GM21423 (cell line): ENCODE measurements around the gene CPNE9.
A peak's percentile ranks its signal among the peaks of the same experiment; 100 is the strongest.

ENCODE experiments used
- ATAC-seq: cut with Tn5 transposase; IDR thresholded peaks from one replicate; pipeline ENCODE4 v1.9.1; 2021; ENCODE audit warnings: mild to moderate bottlenecking, moderate library complexity; ENCODE audit not compliant: unreplicated experiment

CPNE9 gene

GRCh38 chr3:9743548-9743947, 39.9 kb downstream of the CPNE9 start:
- no peak for ATAC-seq

GRCh38 chr3:9744162-9744561, 40.5 kb downstream of the CPNE9 start:
- no peak for ATAC-seq

- no peak for ATAC-seq
These were observed 41.9 kb downstream of the CPNE9 start for GRCh38 chr3:9745521-9745920.

DNA sequence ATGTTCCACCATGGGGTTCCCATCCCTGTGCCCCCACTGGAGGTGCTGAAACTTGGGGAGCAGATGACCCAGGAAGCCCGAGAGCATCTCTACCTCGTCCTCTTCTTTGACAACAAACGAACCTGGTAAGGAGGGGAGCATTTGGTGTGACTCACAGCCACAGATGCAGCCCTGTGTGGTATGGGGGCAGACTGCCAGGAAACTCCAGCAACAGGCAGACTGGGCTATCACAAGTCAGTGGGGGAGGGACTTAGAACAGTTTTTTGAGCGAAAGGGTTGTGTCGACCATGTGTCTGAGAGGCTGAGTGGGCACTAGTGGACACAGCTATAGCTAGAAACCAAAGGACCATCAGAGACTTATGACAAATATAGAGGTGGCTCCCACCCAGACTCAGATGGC, 42.7 kb downstream of the CPNE9 start:
- ATAC-seq = no peak

GRCh38 chr3:9747267-9747666, 43.6 kb downstream of the CPNE9 start:
- no peak for ATAC-seq

DNA sequence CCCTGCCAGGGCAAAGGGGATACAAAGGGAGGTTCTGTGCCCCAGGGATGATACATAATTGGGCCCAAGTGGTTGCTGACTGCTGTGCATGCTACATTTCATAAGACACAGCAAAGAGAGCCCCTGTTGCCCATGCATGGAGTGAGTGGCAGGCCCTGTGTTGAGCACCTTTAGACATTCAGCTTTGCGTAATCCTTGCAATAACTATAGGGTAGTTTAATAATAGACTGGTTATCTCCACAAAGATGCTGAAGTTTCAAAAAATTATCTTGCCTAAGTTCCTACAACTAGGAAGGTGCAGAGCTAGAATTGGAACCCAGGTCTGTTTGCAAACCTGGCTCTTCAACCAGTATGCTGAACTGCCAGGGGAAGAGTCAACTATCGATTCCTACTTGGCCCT, 44.4 kb downstream of the CPNE9 start:
- no peak for ATAC-seq

GRCh38 chr3:9749296-9749644, 45.6 kb downstream of the CPNE9 start:
- no peak for ATAC-seq

DNA sequence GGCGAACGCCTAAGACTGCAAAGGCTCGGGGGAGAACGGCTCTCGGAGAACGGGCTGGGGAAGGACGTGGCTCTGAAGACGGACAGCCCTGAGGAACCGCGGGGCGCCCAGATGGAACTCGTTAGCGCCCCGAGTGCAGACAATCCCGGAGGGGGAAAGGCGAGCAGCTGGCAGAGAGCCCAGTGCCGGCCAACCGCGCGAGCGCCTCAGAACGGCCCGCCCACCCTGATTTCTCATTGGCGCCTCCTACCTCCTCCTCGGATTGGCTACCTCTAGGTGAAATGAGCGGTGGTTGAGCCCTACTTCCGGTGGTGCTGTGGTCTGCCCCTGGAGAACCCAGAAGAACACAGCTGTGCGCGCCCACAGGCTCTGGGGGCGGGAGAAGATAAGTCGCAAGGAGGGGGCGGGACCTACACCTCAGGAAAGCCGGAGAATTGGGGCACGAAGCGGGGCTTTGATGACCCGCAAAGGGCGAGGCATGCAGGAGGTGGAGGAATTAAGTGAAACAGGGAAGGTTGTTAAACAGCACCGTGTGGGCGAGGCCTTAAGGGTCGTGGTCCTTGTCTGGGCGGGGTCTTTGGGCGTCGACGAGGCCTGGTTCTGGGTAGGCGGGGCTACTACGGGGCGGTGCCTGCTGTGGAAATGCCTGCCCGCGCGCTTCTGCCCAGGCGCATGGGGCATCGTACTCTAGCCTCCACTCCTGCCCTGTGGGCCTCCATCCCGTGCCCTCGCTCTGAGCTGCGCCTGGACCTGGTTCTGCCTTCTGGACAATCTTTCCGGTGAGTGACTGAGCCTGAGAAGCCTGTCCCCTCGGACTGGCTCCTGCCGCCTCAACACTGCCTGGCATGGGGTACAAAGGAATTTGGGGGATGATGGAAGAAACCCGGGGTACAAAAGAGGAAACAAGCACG, 46.3 kb downstream of the CPNE9 start, which contains the start of gene OGG1:
TSS of gene OGG1 (plus strand) at position 308 of the 911 bp plus-strand sequence. CDS start at position 643, 335 bp downstream.
- ATAC-seq = peak; percentile 91

GRCh38 chr3:9750556-9751411, 47.2 kb downstream of the CPNE9 start:
- no peak for ATAC-seq

GRCh38 chr3:9754678-9755077, 51.0 kb downstream of the CPNE9 start:
- no peak for ATAC-seq

DNA sequence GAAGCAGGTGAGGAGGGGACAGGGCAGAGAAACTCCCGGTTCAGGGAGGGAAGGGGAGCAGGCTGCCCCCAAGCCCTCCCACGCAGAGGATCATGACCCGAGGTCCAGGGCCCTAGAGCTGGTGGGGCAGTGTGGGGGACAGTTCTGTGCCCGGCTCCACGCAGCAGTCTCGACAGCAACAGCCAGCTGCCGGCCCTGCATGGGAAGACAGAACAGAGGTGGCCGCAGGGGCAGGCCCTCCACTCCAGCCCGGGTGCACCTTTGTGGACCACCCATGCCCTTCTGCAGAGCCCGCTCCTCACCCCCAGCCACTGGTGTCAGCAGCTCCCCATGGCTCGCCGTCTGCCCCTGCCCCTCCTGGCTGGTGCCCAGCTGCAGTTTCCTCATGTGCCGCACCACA, 53.8 kb downstream of the CPNE9 start:
- ATAC-seq = no peak

GRCh38 chr3:9760779-9761505, 57.3 kb downstream of the CPNE9 start:
- ATAC-seq = no peak

DNA sequence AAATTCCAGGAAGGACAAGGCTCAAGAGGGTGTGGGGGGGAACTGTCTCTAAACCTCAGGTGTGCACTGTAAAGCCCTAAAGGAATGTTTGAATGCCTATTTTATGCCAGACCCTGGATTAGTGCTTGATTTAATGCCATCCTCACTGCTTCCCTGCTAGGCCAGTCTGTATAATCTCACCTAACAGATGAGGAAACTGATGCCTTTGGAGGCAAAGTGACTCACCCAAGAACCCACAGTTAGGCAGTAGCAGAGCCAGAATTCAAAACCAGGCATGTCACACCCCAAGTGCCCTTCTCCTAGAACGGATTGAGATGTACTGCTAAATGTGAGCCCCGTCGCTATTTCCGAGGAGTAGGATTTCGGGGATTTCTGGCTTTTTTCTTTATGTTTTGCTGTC, 58.3 kb downstream of the CPNE9 start:
- no peak for ATAC-seq

DNA sequence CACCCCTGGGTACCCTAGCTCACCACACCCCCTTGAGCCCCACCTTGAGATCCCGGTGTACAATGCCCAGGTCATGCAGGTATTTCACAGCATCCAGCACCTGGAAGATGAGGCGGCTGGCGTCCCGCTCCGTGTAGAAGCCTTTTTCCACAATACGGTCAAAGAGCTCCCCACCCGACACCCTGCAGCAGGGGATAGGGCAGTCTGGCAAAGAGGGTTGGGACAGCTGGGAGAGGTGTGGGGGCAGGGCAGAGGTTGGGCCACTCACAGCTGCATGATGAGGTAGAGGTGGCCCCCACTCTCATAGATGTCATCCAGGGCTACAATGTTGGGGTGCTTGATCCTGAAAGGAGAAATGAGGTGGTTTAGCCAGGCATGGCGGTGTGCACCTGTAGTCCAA, 59.2 kb downstream of the CPNE9 start:
- no peak for ATAC-seq

DNA sequence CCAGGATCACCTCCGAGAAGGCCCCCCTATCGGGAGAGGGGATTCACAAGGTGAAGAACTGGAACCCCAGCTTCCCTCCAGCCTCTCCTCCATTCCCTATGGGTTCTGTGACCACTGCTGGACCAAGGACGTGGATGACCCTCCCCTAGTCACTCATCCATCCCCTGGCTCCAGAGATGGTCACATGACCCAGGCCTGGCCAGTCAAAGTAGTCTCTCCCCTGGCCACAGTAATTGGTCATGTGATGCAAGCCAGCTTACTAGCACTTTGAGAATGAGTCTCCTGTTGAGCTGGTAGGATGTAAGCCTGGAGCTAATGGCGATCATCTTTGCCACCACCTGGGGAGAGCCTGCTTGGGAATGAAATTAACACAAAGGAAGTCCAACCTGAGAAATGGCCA, 62.2 kb downstream of the CPNE9 start:
- no peak for ATAC-seq

DNA sequence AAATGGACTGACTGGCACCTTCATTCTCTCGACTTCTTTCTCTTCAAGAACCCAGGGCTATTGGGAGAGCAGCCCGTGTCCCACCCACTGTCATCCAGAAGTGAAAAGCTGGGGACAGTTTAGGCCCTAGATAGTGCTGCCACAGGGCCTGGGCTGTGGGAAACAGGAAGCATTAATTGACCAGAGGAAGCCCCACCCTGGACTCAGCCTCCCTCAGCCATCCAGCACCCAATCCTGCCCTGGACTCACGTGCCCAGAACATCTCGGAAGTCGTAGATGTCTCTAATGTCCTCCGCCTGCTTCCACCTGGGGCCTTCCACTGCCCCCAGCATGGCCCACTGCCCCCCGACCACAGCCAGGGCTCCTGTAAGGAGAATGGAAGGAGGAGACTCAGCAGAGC, 63.8 kb downstream of the CPNE9 start:
- no peak for ATAC-seq

GRCh38 chr3:9768141-9768775, 64.6 kb downstream of the CPNE9 start:
- ATAC-seq = no peak

GRCh38 chr3:9769012-9769411, 65.4 kb downstream of the CPNE9 start:
- ATAC-seq = no peak

DNA sequence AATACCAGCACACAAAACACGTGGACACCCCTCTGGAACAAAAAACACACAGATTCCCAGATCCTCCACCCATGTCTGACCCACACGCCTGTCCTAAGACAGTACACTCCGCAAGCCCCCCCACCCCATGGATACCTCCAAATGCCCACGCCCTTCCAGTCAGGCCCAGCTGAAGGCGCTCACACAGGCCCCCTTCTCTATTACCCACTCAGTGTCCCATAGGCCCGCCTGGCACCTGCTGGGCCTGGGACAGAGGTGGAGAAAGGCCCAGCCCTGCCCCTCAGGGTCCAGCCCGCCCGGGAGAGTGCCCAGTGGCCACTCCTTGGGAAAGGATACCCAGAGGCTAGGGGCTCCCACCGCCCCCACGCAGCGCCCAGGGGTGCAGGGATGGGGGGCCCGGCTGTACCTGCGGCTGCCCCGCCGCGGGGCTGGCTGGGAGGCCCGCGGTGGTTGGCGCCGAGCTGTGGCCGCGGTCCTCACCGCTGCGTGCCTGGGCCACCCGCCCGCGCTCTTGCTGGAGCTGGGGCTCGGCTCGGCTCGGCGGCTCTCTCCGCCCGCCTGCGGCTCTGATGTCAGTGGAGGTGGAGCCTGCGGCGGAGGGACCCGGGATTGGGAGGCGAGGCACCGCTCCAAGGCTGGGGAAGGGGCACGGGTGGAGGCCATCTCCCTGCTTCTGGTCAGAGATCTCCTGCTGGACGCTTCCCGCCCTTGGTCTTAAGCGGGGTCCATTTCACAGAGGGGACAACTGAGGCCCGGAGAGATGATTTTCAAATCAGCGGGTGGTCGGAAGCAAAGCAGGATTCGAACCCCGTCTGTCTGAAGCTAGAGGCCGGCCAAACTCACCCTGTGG, 66.0 kb downstream of the CPNE9 start, which contains the start of gene CAMK1:
TSS of gene CAMK1 (minus strand) at position 522 of the 850 bp plus-strand sequence. CDS start 2,198 bp downstream, outside the sequence.
- ATAC-seq = peak; percentile 62
